SH-SY5Y (cell line): ENCODE results near the gene UFC1.

Experiments used
- GATA2 ChIP-seq: IDR thresholded peaks from 2 replicates; pipeline ENCODE4 v1.6.1; 2011; ENCODE audit warnings: mild to moderate bottlenecking, low read depth, low read length
- GATA3 ChIP-seq: IDR thresholded peaks from 2 replicates; pipeline ENCODE4 v1.6.1; 2011; ENCODE audit warnings: low read depth, mild to moderate bottlenecking, low read length, moderate library complexity

GRCh38 chr1:161113915-161114314 is 39.9 kb upstream of the UFC1 start:
- TF ChIP-seq GATA2 (no peak), GATA3 (no peak)
